Measurements from ENCODE around the gene URM1. TPM values are rescaled to one million over a fixed set of nuclear protein-coding genes. Genes with fewer than 3 reads are reported as not detected.

Gene URM1
- total RNA-seq, 2 experiments from 2014 or later: 78.9 to 79.9 TPM

DNA sequence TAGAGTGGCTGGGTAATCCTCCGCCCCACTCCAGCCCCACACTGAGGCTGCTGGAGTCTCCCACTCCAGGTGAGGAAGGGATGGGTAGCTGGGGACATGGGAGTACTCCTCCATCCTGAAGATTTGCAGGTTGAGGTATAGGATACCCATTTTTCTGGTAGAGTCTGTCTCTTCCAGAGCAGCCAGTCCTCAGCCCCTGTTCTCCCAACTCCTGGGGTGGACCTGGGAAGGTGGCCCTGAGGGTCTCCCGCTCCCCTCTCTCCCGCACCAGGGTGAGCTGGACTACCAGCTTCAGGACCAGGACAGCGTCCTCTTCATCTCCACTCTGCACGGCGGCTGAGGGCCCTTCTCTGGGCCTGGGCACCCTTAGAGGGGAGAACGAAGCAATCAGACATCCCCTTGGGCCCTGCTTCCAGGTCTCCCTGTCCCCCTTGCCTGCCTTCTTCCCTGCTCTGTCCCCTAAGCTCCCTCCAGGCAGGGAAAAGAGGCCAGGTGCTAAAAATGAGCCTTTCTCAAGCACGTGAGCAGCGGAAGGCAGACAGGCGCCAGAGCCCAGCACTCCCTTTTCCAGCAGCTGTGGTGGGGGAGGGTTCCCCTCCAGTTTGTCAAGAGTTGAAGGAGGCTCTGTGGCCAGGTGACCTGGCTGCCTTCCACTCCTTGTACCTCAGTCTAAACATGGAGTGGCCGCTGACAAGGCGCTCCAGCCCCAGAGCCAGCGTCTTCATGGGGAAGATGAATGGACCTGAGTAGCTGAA, 18.4 kb downstream of the URM1 start:
- DNase-seq: no peak
- CTCF ChIA-PET: no interaction called here
- H3K4me1 Mint-ChIP-seq (ENCODE audit: low read depth): no peaks in the 10 kb centered on the region
- peaks cover 12% of the 10 kb centered on the region for H3K36me3 Mint-ChIP-seq (ENCODE audit: low read depth)
- H3K27ac Mint-ChIP-seq: no peak overlapping the region
- POLR2A ChIA-PET: no interaction called here
- H3K27me3 Mint-ChIP-seq (ENCODE audit: low read depth): no peaks in the 10 kb centered on the region
- H3K9me3 Mint-ChIP-seq (ENCODE audit: insufficient read depth): no peaks in the 10 kb centered on the region
- no peak overlapping the region for H3K4me3 Mint-ChIP-seq
- ATAC-seq: no peak

- ATAC-seq (no peak), DNase-seq (no peak)
- Mint-ChIP-seq H3K36me3 (ENCODE audit: low read depth) (peaks cover 12% of the 10 kb centered on the region), H3K9me3 (ENCODE audit: insufficient read depth) (no peaks in the 10 kb centered on the region), H3K4me1 (ENCODE audit: low read depth) (no peaks in the 10 kb centered on the region), H3K27ac (no peak overlapping the region), H3K4me3 (no peak overlapping the region), H3K27me3 (ENCODE audit: low read depth) (no peaks in the 10 kb centered on the region)
- ChIA-PET CTCF (interaction anchor here (1.8 kb wide), 1 partner anchor 29 kb away, joined by 4 read pairs; no protein-coding TSS in a partner anchor), POLR2A (no interaction called here)
Observed at GRCh38 chr9:128390150-128390812, 19.1 kb downstream of the URM1 start.

GRCh38 chr9:128390813-128391711, 19.9 kb downstream of the URM1 start:
- POLR2A ChIA-PET: no interaction called here

DNA sequence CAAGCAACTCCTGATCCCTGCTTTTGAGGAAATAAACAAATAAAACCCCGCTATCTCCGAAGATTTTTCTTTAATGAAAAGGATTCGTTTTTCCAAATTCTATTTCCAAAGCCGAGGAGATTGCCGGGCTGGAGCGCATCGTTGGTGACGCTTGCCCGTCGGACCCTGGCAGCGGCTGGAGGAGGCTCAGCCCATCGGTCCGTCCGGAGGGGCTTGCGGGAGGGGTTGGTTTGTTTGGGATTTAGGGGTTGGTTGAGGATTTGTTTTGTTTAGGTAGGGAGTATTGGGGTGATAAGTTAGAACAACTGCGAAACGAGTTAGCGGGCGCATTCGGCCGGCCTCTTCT, 20.8 kb downstream of the URM1 start:
- CTCF ChIA-PET: interaction anchor here (1.8 kb wide), 1 partner anchor 28 kb away, joined by 4 read pairs; no protein-coding TSS in a partner anchor
- Mint-ChIP-seq H3K9me3 (ENCODE audit: insufficient read depth) (no peaks in the 10 kb centered on the region), H3K4me3 (no peak overlapping the region), H3K27ac (no peak overlapping the region), H3K36me3 (ENCODE audit: low read depth) (peaks cover 12% of the 10 kb centered on the region), H3K27me3 (ENCODE audit: low read depth) (peaks cover 2% of the 10 kb centered on the region), H3K4me1 (ENCODE audit: low read depth) (peaks cover 1% of the 10 kb centered on the region)
- no peak for DNase-seq
- POLR2A ChIA-PET: no interaction called here
- no peak for ATAC-seq

More at GRCh38 chr9:128390813-128391711, 19.9 kb downstream of the URM1 start:
- CTCF ChIA-PET: interaction anchor here (1.8 kb wide), 1 partner anchor 29 kb away, joined by 4 read pairs; no protein-coding TSS in a partner anchor
- DNase-seq: no peak
- Mint-ChIP-seq H3K9me3 (ENCODE audit: insufficient read depth) (no peaks in the 10 kb centered on the region), H3K27ac (no peak overlapping the region), H3K36me3 (ENCODE audit: low read depth) (peaks cover 12% of the 10 kb centered on the region), H3K4me3 (no peak overlapping the region), H3K4me1 (ENCODE audit: low read depth) (no peaks in the 10 kb centered on the region), H3K27me3 (ENCODE audit: low read depth) (no peaks in the 10 kb centered on the region)
- ATAC-seq: no peak

GRCh38 chr9:128392302-128393144, 21.3 kb downstream of the URM1 start:
- H3K36me3 Mint-ChIP-seq (ENCODE audit: low read depth): peaks cover 12% of the 10 kb centered on the region
- H3K4me3 Mint-ChIP-seq: no peak overlapping the region
- DNase-seq (no peak), ATAC-seq (no peak)
- peaks cover 3% of the 10 kb centered on the region for H3K4me1 Mint-ChIP-seq (ENCODE audit: low read depth)
- no peak overlapping the region for H3K27ac Mint-ChIP-seq
- H3K9me3 Mint-ChIP-seq (ENCODE audit: insufficient read depth): no peaks in the 10 kb centered on the region
- ChIA-PET POLR2A (no interaction called here), CTCF (no interaction called here)
- H3K27me3 Mint-ChIP-seq (ENCODE audit: low read depth): peaks cover 8% of the 10 kb centered on the region

- peaks cover 12% of the 10 kb centered on the region for H3K27me3 Mint-ChIP-seq (ENCODE audit: low read depth)
- CTCF ChIA-PET: no interaction called here
- DNase-seq: no peak
Observed at GRCh38 chr9:128393145-128393775, 22.1 kb downstream of the URM1 start.

DNA sequence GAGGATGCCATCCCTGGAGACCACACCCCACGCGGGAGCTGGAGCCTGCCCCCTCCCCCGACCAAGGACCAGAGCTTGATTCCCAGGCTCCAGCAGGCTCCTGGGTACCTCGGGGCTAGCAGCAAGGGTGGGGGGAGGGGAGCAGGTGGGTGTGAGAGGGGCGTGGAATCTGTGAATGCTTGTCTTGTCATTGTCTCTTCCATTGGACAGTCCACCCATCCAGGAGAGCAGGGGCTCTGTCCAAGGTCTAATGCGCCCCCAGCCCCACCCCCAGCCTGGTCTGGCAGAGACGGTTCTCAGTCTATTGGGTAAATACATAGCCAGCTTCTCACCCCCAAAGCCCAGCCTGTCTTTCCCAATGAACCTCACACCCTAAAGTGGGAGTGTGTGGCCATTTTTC, 22.8 kb downstream of the URM1 start:
- Mint-ChIP-seq H3K4me1 (ENCODE audit: low read depth) (peaks cover 3% of the 10 kb centered on the region), H3K9me3 (ENCODE audit: insufficient read depth) (no peaks in the 10 kb centered on the region), H3K36me3 (ENCODE audit: low read depth) (peaks cover 6% of the 10 kb centered on the region), H3K27me3 (ENCODE audit: low read depth) (peaks cover 12% of the 10 kb centered on the region), H3K4me3 (no peak overlapping the region), H3K27ac (no peak overlapping the region)
- no peak for DNase-seq
- no peak for ATAC-seq
- CTCF ChIA-PET: interaction anchor here (0.5 kb wide), 1 partner anchor 55 kb away, joined by 3 read pairs; no protein-coding TSS in a partner anchor
- POLR2A ChIA-PET: no interaction called here

More at GRCh38 chr9:128393145-128393775, 22.1 kb downstream of the URM1 start:
- Mint-ChIP-seq H3K4me1 (ENCODE audit: low read depth) (peaks cover 3% of the 10 kb centered on the region), H3K36me3 (ENCODE audit: low read depth) (peaks cover 8% of the 10 kb centered on the region), H3K27ac (no peak overlapping the region), H3K9me3 (ENCODE audit: insufficient read depth) (no peaks in the 10 kb centered on the region), H3K4me3 (no peak overlapping the region)
- ATAC-seq: no peak
- POLR2A ChIA-PET: no interaction called here

GRCh38 chr9:128394379-128395168, 23.4 kb downstream of the URM1 start:
- H3K4me3 Mint-ChIP-seq: no peak overlapping the region
- no peak for ATAC-seq
- DNase-seq: no peak
- peaks cover 3% of the 10 kb centered on the region for H3K4me1 Mint-ChIP-seq (ENCODE audit: low read depth)
- H3K36me3 Mint-ChIP-seq (ENCODE audit: low read depth): peaks cover 4% of the 10 kb centered on the region
- ChIA-PET POLR2A (no interaction called here), CTCF (interaction anchor here (1.9 kb wide), 1 partner anchor 26 kb away, joined by 6 read pairs; the partner anchor contains the start of gene CERCAM)
- peaks cover 12% of the 10 kb centered on the region for H3K27me3 Mint-ChIP-seq (ENCODE audit: low read depth)
- H3K9me3 Mint-ChIP-seq (ENCODE audit: insufficient read depth): no peaks in the 10 kb centered on the region
- H3K27ac Mint-ChIP-seq: no peak overlapping the region

- CTCF ChIA-PET: no interaction called here
- POLR2A ChIA-PET: no interaction called here
- Mint-ChIP-seq H3K27ac (no peak overlapping the region), H3K4me3 (no peak overlapping the region), H3K9me3 (ENCODE audit: insufficient read depth) (no peaks in the 10 kb centered on the region), H3K36me3 (ENCODE audit: low read depth) (peaks cover 2% of the 10 kb centered on the region), H3K4me1 (ENCODE audit: low read depth) (peaks cover 3% of the 10 kb centered on the region), H3K27me3 (ENCODE audit: low read depth) (peaks cover 12% of the 10 kb centered on the region)
- ATAC-seq (no peak), DNase-seq (no peak)
Observed at GRCh38 chr9:128396970-128397613, 25.9 kb downstream of the URM1 start.

DNA sequence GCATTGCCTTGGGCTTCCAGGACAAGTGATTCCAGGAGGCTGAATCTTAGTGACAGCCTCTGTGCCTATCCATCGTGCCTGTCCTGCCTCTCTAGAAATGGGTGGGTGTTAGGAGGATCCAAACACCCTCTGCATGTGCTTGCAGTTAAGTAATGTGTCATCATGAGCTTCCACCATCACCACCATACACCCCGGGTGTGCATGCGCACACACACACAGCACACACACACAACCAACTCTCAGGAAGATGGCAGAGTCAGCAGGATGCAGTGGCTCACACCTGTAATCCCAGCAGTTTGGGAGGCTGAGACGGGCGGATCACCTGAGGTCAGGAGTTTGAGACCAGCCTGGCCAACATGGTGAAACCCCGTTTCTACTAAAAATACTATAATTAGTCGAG, 26.7 kb downstream of the URM1 start:
- Mint-ChIP-seq H3K27me3 (ENCODE audit: low read depth) (peaks cover 12% of the 10 kb centered on the region), H3K9me3 (ENCODE audit: insufficient read depth) (no peaks in the 10 kb centered on the region), H3K4me1 (ENCODE audit: low read depth) (peaks cover 3% of the 10 kb centered on the region), H3K4me3 (no peak overlapping the region), H3K27ac (no peak overlapping the region), H3K36me3 (ENCODE audit: low read depth) (no peaks in the 10 kb centered on the region)
- ChIA-PET POLR2A (no interaction called here), CTCF (no interaction called here)
- ATAC-seq: no peak
- no peak for DNase-seq
